Suprapubic skin (tissue), 4 donors: ENCODE data around the gene CCNF. TPM values are rescaled to one million over a fixed set of nuclear protein-coding genes. Genes with fewer than 3 reads are reported as not detected.

Experiments used
- DNase-seq, 2 donors: peaks; one replicate each; pipeline ENCODE4 v3.0.0-alpha.2; 2019; ENCODE audit warnings: low spot score in 2 of 2
- H3K27ac ChIP-seq: fragments of 200-600 bp; sonication (generic); one replicate; pipeline ENCODE4 v1.5.1; 2019
- H3K27me3 ChIP-seq: fragments of 200-600 bp; sonication (generic); one replicate; pipeline ENCODE4 v1.5.1; 2019
- H3K36me3 ChIP-seq: fragments of 200-600 bp; sonication (generic); one replicate; pipeline ENCODE4 v1.5.1; 2019
- H3K4me1 ChIP-seq: fragments of 200-600 bp; sonication (generic); one replicate; pipeline ENCODE4 v1.5.1; 2019
- H3K4me3 ChIP-seq: fragments of 200-600 bp; sonication (generic); one replicate; pipeline ENCODE4 v1.5.1; 2019; ENCODE audit warnings: mild to moderate bottlenecking
- H3K9me3 ChIP-seq: fragments of 200-600 bp; sonication (generic); one replicate; pipeline ENCODE4 v1.5.1; 2019
- CTCF ChIP-seq, 2 donors: fragments of 200-600 bp in 1 of 2; fragments of 450-650 bp in 1 of 2; sonication (generic) in 1 of 2; IDR thresholded peaks; one replicate each; pipeline ENCODE4 v1.5.1; 2016 to 2019; ENCODE audit warnings: antibody characterized with exemption in 2 of 2, mild to moderate bottlenecking in 1 of 2, moderate library complexity in 1 of 2
- EP300 ChIP-seq: sonication (generic); formaldehyde crosslinking; IDR thresholded peaks from one replicate; pipeline ENCODE4 v1.6.1; 2017; ENCODE audit warnings: antibody characterized with exemption
- POLR2A ChIP-seq, 2 donors: fragments of 450-650 bp; IDR thresholded peaks; one replicate each; pipeline ENCODE4 v1.6.1; 2017; ENCODE audit warnings: antibody characterized with exemption in 2 of 2, mild to moderate bottlenecking in 2 of 2, moderate library complexity in 2 of 2
- POLR2AphosphoS5 ChIP-seq, 3 donors: sonication (generic); formaldehyde crosslinking; IDR thresholded peaks; one replicate each; pipeline ENCODE4 v1.6.1; 2017; ENCODE audit warnings: antibody characterized with exemption in 3 of 3
- WGBS: methylation state at CpG from one replicate; pipeline ENCODE4 v1.1.5; 2018; 5-methylcytosine and 5-hydroxymethylcytosine counted together
- total RNA-seq, 4 donors: library from RNA; depleted of rRNA; stranded (reverse); fragments of >200 nt; gene quantifications; one replicate each; pipeline ENCODE4 v1.1.0, GENCODE V29; 2016

The CCNF gene
- total RNA-seq, 4 donors from 2014 or later = 6.8 to 12.4 (median 10.1) TPM

- peak overlapping the region; percentile 88 for H3K27ac ChIP-seq
- H3K36me3 ChIP-seq = peaks cover 7% of the 10 kb centered on the region
- peaks cover 75% of the 10 kb centered on the region for H3K4me1 ChIP-seq
- 41% methylated on average over 6 of the region's 15 CpGs for WGBS
- no peak overlapping the region for H3K4me3 ChIP-seq
- peak in 1 of 2 donors; percentile 88 for DNase-seq
- TF ChIP-seq EP300 = no peak
- TF ChIP-seq POLR2A (IDR thresholded peaks at IDR 0.05) = no peak
- peak in 2 of 3 donors; percentile 82 to 88 for TF ChIP-seq POLR2AphosphoS5 (IDR thresholded peaks at IDR 0.05)
- no peaks in the 10 kb centered on the region for H3K9me3 ChIP-seq
- no peaks in the 10 kb centered on the region for H3K27me3 ChIP-seq
Measured at GRCh38 chr16:2498531-2499253, 69.4 kb downstream of the CCNF start.

GRCh38 chr16:2499454-2499853 is 70.2 kb downstream of the CCNF start:
- Histone ChIP-seq H3K9me3 (no peaks in the 10 kb centered on the region), H3K27ac (peak overlapping the region; percentile 88), H3K4me1 (peaks cover 75% of the 10 kb centered on the region), H3K4me3 (no peak overlapping the region), H3K36me3 (peaks cover 7% of the 10 kb centered on the region), H3K27me3 (no peaks in the 10 kb centered on the region)
- 68% methylated on average over 3 of the region's 6 CpGs for WGBS
- no peak for TF ChIP-seq POLR2A (IDR thresholded peaks at IDR 0.05)
- TF ChIP-seq EP300 = no peak
- no peak for TF ChIP-seq CTCF (IDR thresholded peaks at IDR 0.05)
- no peak for TF ChIP-seq POLR2AphosphoS5 (IDR thresholded peaks at IDR 0.05)
- DNase-seq = no peak

- no peaks in the 10 kb centered on the region for H3K27me3 ChIP-seq
- H3K4me3 ChIP-seq = no peak overlapping the region
- H3K36me3 ChIP-seq = peaks cover 7% of the 10 kb centered on the region
- DNase-seq = no peak
- TF ChIP-seq CTCF (IDR thresholded peaks at IDR 0.05) = no peak
- TF ChIP-seq POLR2AphosphoS5 (IDR thresholded peaks at IDR 0.05) = no peak
- TF ChIP-seq EP300 = no peak
- H3K27ac ChIP-seq = peak overlapping the region; percentile 88
- no peaks in the 10 kb centered on the region for H3K9me3 ChIP-seq
- 82% methylated on average over 12 of the region's 29 CpGs for WGBS
- H3K4me1 ChIP-seq = peaks cover 75% of the 10 kb centered on the region
Measured at GRCh38 chr16:2499890-2500429, 70.7 kb downstream of the CCNF start.

GRCh38 chr16:2500430-2500917 is 71.2 kb downstream of the CCNF start:
- H3K4me3 ChIP-seq = no peak overlapping the region
- no peak overlapping the region for H3K27ac ChIP-seq
- H3K4me1 ChIP-seq = peaks cover 75% of the 10 kb centered on the region
- H3K27me3 ChIP-seq = no peaks in the 10 kb centered on the region
- DNase-seq = no peak
- WGBS = 93% methylated on average over 10 of the region's 20 CpGs
- no peak for TF ChIP-seq EP300
- no peak for TF ChIP-seq POLR2A (IDR thresholded peaks at IDR 0.05)
- TF ChIP-seq POLR2AphosphoS5 (IDR thresholded peaks at IDR 0.05) = no peak
- no peak for TF ChIP-seq CTCF (IDR thresholded peaks at IDR 0.05)
- peaks cover 7% of the 10 kb centered on the region for H3K36me3 ChIP-seq
- H3K9me3 ChIP-seq = no peaks in the 10 kb centered on the region

- no peak for DNase-seq
- H3K9me3 ChIP-seq = no peaks in the 10 kb centered on the region
- TF ChIP-seq POLR2A (IDR thresholded peaks at IDR 0.05) (no peak), CTCF (IDR thresholded peaks at IDR 0.05) (peak; percentile 97 to 98), EP300 (no peak)
- 43% methylated on average over 8 of the region's 23 CpGs for WGBS
- H3K4me3 ChIP-seq = peak overlapping the region; percentile 12
- peaks cover 5% of the 10 kb centered on the region for H3K36me3 ChIP-seq
- peaks cover 68% of the 10 kb centered on the region for H3K4me1 ChIP-seq
- no peaks in the 10 kb centered on the region for H3K27me3 ChIP-seq
- H3K27ac ChIP-seq = no peak overlapping the region
Measured at GRCh38 chr16:2500918-2501750, 71.9 kb downstream of the CCNF start.
